GM20431 (cell line): ENCODE data around the gene TMEM38B.
"Not testable (repeated sequence)": the region's sequence is repeated elsewhere in the genome, so short reads cannot be mapped to it uniquely, and the experiment has no call there.

Experiments used
- in situ Hi-C: fragments of 300-500 bp; cut with MseI, MboI; formaldehyde crosslinking; loops from one replicate; pipeline ENCODE4 v1.15.0; 2020; ENCODE audit warnings: low sequenced_read_pairs; ENCODE audit not compliant: unreplicated experiment

TMEM38B gene

GRCh38 chr9:105711867-105712266, 17.5 kb downstream of the TMEM38B start:
- in situ Hi-C loops, result loop anchor here (25.0 kb wide), 1 partner anchor 100 kb away; no protein-coding TSS in a partner anchor

GRCh38 chr9:105712297-105712696, 18.0 kb downstream of the TMEM38B start:
- in situ Hi-C loops, result loop anchor here (25.0 kb wide), 1 partner anchor 100 kb away; no protein-coding TSS in a partner anchor

- in situ Hi-C loops, result loop anchor here (25.0 kb wide), 1 partner anchor 100 kb away; no protein-coding TSS in a partner anchor
These were observed 18.4 kb downstream of the TMEM38B start for GRCh38 chr9:105712773-105713172.

GRCh38 chr9:105713260-105714019, 19.1 kb downstream of the TMEM38B start:
- in situ Hi-C loops, result loop anchor here (25.0 kb wide), 1 partner anchor 101 kb away; no protein-coding TSS in a partner anchor

GRCh38 chr9:105714020-105714331, 19.6 kb downstream of the TMEM38B start:
- in situ Hi-C loops, result loop anchor here (25.0 kb wide), 1 partner anchor 102 kb away; no protein-coding TSS in a partner anchor

GRCh38 chr9:105716146-105716545, 21.8 kb downstream of the TMEM38B start:
- in situ Hi-C loops, result loop anchor here (25.0 kb wide), 1 partner anchor 104 kb away; no protein-coding TSS in a partner anchor

GRCh38 chr9:105722099-105722498, 27.8 kb downstream of the TMEM38B start:
- in situ Hi-C loops, result loop anchor here (25.0 kb wide), 1 partner anchor 110 kb away; no protein-coding TSS in a partner anchor

- in situ Hi-C loops, result no loop called here
These were observed 31.0 kb downstream of the TMEM38B start for GRCh38 chr9:105725370-105725769.

GRCh38 chr9:105728230-105728629, 33.9 kb downstream of the TMEM38B start:
- in situ Hi-C loops, result not testable (repeated sequence)

- in situ Hi-C loops, result not testable (repeated sequence)
These were observed 37.1 kb downstream of the TMEM38B start for GRCh38 chr9:105731420-105731819.

- in situ Hi-C loops, result no loop called here
These were observed 41.0 kb downstream of the TMEM38B start for GRCh38 chr9:105735366-105735765.

GRCh38 chr9:105737205-105737604, 42.9 kb downstream of the TMEM38B start:
- in situ Hi-C loops, result no loop called here

- in situ Hi-C loops, result no loop called here
These were observed 47.7 kb downstream of the TMEM38B start for GRCh38 chr9:105742088-105742487.

GRCh38 chr9:105747325-105747724, 53.0 kb downstream of the TMEM38B start:
- in situ Hi-C loops, result not testable (repeated sequence)

- in situ Hi-C loops, result no loop called here
These were observed 57.4 kb downstream of the TMEM38B start for GRCh38 chr9:105751761-105752160.

GRCh38 chr9:105757496-105758251, 63.3 kb downstream of the TMEM38B start:
- in situ Hi-C loops, result no loop called here

- in situ Hi-C loops, result no loop called here
These were observed 65.7 kb downstream of the TMEM38B start for GRCh38 chr9:105760053-105760452.

- in situ Hi-C loops, result not testable (repeated sequence)
These were observed 88.5 kb downstream of the TMEM38B start for GRCh38 chr9:105782561-105783494.

GRCh38 chr9:105783495-105783872, 89.1 kb downstream of the TMEM38B start:
- in situ Hi-C loops, result not testable (repeated sequence)

GRCh38 chr9:105786796-105787195, 92.5 kb downstream of the TMEM38B start:
- in situ Hi-C loops, result not testable (repeated sequence)
